ENCODE results near the gene ARMH4.

Gene ARMH4, protein sequence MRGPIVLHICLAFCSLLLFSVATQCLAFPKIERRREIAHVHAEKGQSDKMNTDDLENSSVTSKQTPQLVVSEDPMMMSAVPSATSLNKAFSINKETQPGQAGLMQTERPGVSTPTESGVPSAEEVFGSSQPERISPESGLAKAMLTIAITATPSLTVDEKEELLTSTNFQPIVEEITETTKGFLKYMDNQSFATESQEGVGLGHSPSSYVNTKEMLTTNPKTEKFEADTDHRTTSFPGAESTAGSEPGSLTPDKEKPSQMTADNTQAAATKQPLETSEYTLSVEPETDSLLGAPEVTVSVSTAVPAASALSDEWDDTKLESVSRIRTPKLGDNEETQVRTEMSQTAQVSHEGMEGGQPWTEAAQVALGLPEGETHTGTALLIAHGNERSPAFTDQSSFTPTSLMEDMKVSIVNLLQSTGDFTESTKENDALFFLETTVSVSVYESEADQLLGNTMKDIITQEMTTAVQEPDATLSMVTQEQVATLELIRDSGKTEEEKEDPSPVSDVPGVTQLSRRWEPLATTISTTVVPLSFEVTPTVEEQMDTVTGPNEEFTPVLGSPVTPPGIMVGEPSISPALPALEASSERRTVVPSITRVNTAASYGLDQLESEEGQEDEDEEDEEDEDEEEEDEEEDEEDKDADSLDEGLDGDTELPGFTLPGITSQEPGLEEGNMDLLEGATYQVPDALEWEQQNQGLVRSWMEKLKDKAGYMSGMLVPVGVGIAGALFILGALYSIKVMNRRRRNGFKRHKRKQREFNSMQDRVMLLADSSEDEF

DNA sequence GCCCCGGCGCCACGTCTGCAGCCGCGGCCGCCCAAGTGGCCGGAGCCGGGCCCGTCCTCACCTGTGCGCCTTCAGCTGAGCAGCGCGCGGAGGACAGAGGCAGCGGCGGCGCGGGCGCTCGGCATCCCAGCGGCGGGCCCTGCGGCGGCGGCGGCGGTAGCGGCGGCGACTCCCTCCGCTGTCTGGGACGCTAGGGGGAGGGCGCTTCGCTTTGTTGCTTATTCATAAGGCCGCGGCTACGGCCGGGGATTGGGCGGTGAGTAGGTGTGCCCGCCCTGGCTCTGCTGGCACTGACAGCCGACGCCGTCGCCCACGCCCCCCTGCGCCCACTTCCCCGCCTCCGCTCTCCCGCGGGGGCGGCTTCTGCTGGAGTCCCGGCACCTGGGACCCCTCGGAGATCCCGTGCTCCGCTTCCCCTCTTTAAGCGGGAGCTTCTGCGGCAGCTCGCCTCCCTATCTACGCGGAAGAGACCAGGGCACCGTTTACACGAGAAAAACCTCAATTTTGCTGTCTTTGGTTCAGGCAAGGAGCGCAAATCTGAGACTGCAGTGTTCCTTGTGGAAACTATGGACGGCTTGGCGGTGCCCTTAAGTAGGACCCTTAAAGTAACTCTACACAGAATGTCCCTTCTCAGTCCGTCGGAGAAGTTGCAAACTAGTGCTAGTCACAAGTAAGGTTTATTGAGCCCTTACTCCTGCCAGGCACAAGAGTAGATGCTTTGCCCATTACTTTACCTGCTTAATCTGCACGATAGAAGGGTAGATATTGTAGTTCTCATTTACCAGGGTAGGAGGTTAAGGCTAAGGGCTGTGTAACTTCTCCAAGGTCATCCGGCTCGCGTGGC, at the start of gene ARMH4:
Gene ARMH4 (minus strand): TSS at position 200 of the 844 bp plus-strand sequence. CDS start 12,855 bp downstream, outside the sequence.
- peak; percentile 31 for DNase-seq (ENCODE audit: low read depth)

DNA sequence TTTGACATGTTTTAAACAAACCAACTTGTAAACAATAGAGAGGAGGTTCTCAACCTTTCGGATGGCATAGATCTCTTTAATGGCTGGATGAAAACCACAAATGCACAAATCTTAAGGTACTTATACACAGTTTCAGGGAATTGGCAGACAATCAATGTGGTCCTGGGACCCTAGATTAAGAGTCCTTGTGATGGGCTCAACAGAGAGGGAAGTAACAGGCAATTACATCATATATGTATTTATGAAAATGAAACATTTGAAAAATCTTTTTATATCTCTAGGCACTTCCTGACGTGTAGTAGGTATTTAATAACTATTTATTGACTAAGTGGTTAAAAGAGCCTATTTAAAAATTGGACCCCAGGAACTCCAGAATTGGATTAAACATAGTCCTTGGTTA, 48.8 kb upstream of the ARMH4 start:
- DNase-seq (ENCODE audit: low read depth) = no peak

DNA sequence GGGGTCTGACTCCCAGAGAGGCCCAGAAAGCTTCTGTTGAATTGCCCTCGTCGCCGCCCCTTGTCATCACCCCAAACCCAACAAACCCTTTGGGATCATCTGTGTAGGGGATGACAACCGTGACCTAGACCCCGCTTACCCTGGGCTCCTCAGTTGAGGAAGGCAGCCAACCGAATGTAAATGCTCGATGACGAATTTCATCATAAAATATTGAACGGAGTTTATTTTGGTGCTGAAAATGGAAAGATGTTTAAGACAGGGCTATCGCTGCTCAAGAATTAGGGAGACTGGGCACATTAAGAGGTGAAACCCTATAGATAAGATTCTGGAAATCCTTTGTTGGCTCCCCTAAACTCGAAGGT, 48.4 kb upstream of the ARMH4 start:
- no peak for DNase-seq (ENCODE audit: low read depth)

DNA sequence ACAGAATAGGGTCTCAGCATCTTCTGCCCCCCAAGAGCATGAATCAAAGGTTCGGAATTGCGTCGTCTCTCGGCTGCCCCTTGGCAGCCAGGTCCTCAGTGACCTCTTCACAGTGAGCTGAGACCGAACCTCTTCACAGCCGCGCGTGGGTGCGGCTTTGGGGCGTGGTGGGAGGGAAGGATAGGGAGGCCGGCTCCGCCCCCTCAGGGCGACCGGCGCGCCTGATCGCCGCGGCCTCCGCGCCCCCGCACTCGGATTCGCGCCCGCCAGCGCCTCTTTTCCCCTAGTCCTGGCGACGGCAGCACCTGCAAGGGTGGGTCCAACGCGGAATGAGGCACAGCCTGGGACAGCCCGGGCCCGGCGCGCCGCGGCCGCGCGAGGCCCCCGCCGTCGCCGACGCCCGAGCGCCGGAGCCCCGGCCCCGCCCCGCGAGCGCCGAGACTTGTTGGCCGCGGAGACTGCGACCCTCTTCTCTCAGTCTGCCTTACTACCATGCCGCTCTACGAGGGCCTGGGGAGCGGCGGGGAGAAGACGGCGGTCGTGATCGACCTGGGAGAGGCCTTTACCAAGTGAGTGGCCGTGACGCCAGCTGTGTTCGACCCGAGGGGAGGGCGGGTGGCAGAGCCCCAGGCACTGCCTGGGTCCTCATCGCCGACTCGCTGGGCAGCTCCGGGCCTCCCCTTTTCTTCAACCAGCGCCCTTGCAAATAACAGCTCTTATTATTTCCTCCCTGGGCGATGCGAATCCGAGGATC, 47.9 kb upstream of the ARMH4 start, which contains the start of gene ACTR10:
Gene ACTR10 (plus strand): TSS at position 424 of the 754 bp plus-strand sequence. CDS start 69 bp downstream, at position 493.
- peak; percentile 74 for DNase-seq (ENCODE audit: low read depth)

DNA sequence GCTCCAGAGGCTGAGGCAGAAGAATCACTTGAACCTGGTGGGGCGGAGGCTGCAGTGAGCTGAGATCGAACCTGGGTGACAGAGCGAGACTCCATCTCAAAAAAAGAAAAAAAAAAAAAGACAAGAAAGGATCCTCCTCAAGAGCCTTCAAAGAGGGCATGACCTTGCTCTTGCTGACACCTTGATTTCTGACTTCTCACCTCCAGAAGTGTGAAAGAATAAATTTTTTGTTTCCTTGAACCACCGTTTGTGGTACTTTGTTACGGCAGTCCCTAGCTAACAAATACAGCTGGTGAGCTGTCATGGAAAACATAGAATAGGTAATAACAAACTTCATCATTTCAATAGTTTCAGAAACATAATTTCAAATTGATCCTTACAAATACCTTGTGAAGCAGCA, 46.1 kb upstream of the ARMH4 start:
- DNase-seq (ENCODE audit: low read depth) = no peak

DNA sequence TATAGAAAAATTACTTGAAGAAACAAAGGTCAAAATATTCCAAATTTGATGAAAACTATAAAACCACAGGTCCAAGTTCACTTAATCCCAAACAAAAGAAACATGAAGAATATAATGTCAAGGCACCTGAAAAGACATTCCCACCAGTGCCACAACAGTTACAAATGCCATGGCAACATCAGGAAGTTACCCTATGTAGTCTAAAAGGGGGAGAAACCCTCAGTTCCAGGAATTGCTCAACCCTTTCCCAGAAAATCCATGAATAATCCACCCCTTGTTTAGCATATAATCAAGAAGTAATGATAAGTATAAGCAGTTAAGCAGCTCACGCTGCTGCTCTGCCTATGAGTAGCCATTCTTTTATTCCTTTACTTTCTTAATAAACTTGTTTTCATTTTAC, 44.2 kb upstream of the ARMH4 start:
- DNase-seq (ENCODE audit: low read depth) = no peak

DNA sequence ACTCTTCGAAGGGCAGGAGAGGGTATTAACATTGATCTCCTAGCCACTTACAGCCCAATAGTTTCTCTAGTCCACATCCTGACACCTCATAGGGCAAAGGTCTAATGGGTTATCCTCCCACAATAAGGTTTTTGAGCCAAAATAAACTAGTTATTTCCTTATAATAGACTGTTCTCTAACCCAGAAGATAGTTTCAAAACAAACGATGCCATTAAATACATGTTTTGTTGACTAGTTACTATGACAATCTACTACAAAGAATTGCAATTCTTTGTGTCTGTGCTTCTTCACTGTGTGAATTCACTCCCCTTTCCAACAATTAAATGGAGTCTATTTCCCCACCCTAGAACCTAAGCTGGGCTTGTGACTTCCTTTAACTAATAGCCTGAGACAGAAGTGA, 41.5 kb upstream of the ARMH4 start:
- no peak for DNase-seq (ENCODE audit: low read depth)

DNA sequence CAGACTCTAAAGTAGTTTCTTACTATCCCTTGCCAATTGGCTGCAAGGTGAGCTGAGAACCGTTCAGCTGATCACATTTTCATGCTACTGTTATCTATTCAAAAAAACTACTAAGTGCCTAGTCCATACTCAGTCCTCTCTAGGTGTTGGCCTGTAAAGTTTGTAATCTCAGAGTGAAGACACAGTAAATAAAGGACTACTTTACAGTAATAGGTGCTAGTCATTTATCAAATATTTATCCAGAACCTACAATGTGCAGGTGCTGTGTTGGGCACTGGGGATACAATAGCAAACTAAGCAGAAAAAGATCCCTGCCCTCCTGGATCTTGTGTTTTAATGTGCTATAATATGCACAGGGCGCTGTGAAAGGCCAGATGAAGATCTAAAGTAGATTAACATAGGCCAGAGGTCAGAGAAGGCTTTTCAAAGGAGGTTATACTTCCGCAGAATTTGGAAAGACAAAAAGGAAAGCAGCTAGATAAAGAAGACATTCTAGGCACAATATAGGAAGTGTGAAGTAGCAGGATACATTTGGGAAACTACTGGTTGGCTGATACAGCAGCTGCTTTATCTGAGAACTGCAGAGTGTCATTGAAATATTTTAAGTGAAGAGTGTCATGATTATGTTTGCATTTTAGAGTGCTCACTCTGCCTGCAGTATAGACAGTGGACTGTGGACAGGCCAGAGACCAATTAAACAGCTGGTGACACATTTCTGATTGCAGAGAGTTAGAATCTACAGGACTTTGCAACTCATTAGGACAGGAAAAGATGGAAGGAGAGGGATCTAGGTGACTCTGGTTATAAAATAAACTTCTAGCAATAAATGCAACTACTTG, 40.0 kb upstream of the ARMH4 start:
- no peak for DNase-seq (ENCODE audit: low read depth)

DNA sequence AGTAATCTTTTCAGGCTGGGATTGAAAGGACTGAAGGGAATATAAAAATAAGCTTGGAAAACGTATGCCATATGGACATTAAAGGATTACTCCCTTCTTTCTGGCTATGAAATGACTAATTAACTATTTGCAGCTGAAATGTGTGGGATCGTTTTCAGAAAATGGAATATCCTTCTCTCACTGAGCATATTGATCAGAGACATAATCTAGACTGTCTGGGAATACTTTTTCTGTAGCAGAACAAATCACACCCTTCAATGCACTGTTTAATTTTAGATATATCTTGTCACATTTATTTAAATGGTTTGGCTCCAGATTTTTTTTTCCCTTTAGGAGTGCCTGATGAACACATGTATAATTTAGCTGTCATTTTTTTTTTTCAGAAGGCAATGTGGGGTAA, 37.2 kb upstream of the ARMH4 start:
- DNase-seq (ENCODE audit: low read depth) = no peak

DNA sequence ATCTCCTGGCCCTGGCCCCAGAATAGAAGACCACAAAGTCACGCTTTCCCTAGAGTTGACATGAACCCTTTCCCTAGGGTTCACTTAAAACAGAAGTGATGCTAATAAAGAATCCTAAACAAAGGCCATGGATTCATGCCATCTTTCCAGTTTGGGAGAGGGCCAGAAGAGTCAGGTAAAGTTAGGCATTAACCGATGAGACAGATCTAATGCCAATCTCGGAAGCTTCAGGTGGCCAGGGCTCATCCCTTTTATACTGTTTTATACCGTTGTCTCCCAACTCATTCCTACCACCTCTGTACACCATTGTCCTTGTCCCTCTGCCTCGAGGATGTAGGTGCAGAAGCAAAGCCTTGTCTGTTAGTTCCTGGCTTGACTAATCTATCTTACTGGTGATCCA, 25.1 kb upstream of the ARMH4 start:
- DNase-seq (ENCODE audit: low read depth) = no peak

DNA sequence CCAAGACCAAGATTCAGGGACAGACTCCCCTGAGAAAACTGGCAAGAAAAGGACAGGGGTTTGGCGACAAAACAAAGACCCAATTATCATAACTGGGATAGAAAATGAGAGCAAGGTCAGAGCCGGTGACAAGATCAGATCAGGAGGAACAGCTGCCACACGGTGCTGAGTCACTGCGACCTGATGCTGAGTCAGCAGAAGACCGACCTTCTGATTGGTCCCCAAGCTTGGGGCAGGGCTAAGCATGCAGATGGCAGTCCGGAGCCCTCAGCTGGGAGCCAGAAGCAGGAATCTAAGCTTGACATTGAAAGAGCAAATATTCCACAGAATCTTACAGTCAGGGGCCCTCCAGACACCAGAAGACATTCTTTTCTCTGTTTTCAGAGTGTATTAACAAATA, 19.1 kb upstream of the ARMH4 start:
- DNase-seq (ENCODE audit: low read depth) = no peak

DNA sequence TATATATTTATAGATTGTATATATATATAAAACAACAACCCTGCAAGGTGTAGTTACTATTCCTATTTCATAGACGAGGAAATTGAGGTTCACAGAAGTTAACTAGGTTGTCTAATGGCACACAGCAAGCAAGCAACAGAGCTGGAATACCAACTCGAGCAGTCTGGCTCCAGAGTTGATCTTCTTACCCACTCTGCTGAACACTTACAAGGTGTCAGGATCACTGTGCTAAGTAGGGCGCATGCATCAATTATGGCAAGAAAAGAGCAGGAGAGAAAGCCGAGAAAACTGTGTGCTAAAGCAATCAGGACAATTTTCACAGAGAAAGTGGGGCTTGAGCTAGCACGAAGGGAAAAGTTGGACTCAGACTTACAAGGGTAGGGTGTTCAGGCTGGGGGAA, 15.9 kb upstream of the ARMH4 start:
- DNase-seq (ENCODE audit: low read depth) = no peak

DNA sequence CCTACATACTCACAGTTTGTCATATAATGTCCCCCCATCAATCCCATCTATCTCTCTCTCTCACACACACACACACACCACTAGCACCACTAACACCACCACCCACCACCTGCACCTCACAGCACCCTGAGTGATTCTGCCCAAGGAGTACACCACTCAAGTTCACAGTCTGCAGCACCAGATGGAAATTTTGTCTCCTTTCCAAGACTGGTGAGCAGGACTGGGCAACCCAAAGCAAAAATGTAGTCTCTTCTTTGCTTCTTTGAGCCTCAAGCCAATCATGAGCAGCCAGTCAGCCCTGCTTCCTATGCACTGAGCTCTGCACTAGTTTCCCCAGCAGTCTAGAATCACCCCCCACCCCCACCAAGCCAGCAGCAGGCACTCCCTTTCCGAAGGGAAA, 15.0 kb upstream of the ARMH4 start:
- no peak for DNase-seq (ENCODE audit: low read depth)

DNA sequence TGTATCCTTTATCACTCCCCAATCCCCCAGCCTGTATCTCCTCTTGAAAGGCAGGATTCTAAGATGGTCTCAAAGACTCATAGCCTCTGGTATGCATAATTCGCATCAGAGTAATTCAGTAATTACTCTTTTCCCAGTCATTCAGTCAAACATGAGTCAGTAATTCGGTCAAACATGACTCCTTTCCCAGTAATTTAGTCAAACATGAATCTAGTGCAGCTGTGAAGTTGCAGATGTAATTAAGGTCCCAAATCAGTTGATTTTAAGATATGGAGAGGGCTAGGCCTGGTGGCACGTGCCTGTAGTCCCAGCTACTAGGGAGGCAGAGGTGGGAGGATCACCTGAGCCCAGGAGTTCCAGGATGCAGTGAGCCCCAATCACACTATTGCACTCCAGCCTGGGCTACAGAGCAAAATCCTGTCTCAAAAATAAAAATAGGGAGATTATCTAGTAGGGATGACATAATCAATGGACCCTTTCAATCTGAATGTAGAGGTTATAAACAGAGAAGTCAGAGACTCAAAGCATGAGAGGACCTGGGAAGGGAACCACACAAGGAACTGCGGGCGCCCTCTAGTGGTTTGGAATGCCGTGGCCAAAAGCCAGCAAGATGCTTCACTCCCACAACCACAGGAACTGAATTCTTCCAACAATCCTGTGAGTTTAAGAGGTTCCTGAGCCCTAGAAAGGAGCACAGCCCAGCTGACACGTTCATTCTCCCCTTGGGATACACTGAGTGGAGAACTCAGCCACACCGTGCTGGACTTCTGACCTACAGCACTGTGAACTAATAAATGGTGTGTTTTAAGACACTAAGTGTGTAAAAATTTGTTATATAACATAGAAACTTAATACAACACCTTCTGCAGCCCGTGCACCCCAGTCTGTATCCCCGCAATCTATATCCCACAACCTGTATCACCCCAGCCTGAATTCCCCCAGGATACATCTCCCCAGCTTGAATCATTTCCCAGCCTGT, 14.3 kb upstream of the ARMH4 start:
- peak; percentile 66 for DNase-seq (ENCODE audit: low read depth)

DNA sequence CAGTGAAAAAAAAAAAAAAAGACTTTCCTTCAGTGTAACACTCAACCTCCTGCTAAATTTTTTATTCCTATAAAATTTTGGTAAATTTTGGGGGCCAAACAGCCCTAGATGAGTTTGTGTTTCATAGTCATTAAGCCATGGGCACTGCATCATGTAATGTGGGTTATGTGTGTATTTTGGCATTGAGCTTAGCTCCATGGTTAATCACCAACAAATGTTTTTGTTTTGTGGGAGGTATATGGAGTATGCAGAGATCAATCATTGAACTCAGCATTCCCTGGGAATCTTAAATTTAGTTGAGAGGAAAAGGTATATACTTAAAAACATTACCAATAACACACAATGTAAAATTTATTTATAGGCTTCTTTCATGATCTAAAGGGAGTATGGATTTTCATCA, 8.5 kb upstream of the ARMH4 start:
- no peak for DNase-seq (ENCODE audit: low read depth)

DNA sequence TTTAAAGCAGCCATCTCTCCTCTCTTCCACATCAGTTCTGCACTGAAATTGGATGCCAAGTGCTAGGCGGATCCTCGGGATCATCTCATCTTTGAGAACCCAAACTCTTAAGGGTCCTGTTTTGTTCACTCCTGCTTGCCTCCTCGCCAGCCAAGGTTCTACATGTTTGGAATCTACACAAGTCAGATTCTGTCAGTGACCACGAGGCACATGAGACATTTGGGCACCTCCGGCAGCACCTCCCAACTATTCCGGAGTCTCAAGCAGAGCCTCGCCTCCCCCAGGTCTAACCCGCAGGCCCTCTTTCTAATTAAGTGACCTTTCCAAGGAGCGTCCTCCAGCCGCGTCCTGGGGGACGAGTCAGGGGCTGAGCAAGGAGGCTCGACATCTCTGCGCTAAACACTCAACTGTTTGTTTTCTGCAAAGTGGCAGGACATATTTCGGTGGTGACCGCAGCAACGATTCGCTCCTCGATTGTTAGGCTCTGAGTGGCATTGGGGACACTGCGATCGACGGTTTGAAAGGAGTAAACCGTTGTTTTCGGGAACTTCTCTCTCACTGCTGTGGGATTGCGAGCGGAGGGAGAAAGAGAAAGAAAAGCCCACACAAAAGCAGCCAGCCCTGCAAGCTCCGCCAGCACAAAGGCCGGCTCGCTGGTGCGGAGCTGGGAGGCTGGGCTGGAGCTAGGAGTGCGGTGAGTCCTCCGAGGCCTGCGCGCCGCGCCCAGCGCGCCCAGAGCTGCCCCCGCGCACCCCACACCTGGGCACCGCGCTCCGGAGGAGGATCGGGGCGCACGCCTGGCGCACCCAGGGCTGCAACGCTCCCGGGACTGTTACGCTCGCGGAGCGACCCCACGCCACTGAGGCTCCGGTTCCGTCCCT, 640 bp downstream of the ARMH4 start:
- DNase-seq (ENCODE audit: low read depth) = no peak

DNA sequence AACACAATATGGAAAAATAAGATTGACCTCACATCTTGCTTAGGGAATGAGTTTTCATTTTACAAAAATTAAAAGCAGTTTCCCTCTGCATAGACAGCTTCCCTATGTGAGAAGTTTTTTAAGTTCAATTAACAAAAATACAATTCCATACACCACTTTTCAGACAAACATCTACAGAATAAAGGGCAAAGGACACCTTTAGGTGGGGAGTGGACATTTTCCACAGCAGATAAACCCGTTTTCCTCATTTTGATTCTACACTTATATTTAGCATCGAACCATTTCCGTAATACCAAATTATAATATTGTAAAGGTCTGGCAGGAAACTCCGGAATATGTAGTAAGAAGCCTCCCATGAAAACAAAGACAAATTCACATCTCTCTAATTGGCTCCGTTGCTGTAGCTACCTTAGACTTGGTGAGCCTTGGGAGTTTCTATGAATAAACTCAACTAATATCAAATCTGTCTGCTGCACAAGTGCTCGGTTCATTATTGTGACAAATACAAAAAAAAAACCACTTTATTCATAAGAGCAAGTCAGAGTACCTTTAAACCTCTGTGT, 1.7 kb downstream of the ARMH4 start:
- no peak for DNase-seq (ENCODE audit: low read depth)

DNA sequence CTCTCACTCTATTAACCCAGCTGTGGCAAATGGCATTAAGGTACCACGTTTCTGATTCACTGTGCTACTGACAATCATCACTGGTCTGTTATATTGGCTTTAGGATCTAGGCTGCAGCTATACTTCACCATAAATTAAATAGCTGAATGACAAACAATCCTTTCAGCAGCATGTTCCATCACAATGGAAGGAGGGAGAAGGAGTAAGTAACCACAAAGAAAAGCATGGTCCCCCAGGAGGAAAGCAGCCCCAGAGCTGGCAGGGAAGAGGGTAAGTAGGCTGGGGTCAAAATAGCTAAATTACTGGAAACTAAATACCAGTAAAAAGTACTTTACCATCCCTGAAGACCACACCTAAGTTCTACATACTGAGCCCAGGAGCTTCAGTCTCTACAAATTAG, 2.8 kb downstream of the ARMH4 start:
- no peak for DNase-seq (ENCODE audit: low read depth)

All from activated gamma-delta T cell treated with anti-CD3 and anti-CD28 coated beads, Interleukin-2, amount 50 U/mL, for 16 hours (primary cell).